Tibial nerve (tissue), 4 donors: ENCODE measurements around the gene PRRC2B.

Experiments used
- EP300 ChIP-seq, 2 donors: sonication (generic); formaldehyde crosslinking; IDR thresholded peaks; one replicate each; pipeline ENCODE4 v1.6.1; 2017; ENCODE audit warnings: antibody characterized with exemption in 2 of 2, mild to moderate bottlenecking in 1 of 2
- POLR2A ChIP-seq, 2 donors: fragments of 450-650 bp; IDR thresholded peaks; one replicate each; pipeline ENCODE4 v1.6.1; 2017; ENCODE audit warnings: antibody characterized with exemption in 2 of 2, mild to moderate bottlenecking in 2 of 2, moderate library complexity in 2 of 2
- TF ChIP-seq, protein P1 (sequence below), 5 experiments: fragments of 200-600 bp in 3 of 5; fragments of 450-650 bp in 2 of 5; sonication (generic) in 3 of 5; IDR thresholded peaks; one replicate each; pipeline ENCODE4 v1.5.1; 2016 to 2019; ENCODE audit warnings: antibody characterized with exemption in 5 of 5, mild to moderate bottlenecking in 3 of 5, moderate library complexity in 2 of 5

DNA sequence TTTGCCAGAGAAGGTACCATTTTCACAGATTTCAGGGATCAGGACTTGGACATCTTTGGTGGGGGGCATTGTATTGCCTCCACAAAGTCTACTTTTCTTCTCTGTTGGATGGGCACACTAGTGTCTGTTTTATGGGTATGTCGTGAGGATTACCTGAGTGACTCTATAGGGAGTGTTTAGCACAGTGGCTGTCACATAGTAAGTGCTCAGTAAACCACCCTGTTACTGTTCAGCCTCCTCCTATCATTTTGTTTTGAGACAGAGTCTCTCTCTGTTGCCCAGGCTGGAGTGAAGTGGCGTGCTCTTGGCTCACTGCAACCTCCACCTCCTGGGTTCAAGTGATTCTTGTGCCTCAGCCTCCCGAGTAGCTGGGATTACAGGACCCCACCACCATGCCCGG, 2.4 kb upstream of the PRRC2B start:
- TF ChIP-seq, protein P1, sequence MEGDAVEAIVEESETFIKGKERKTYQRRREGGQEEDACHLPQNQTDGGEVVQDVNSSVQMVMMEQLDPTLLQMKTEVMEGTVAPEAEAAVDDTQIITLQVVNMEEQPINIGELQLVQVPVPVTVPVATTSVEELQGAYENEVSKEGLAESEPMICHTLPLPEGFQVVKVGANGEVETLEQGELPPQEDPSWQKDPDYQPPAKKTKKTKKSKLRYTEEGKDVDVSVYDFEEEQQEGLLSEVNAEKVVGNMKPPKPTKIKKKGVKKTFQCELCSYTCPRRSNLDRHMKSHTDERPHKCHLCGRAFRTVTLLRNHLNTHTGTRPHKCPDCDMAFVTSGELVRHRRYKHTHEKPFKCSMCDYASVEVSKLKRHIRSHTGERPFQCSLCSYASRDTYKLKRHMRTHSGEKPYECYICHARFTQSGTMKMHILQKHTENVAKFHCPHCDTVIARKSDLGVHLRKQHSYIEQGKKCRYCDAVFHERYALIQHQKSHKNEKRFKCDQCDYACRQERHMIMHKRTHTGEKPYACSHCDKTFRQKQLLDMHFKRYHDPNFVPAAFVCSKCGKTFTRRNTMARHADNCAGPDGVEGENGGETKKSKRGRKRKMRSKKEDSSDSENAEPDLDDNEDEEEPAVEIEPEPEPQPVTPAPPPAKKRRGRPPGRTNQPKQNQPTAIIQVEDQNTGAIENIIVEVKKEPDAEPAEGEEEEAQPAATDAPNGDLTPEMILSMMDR (IDR thresholded peaks at IDR 0.05): no peak
- TF ChIP-seq EP300 (IDR thresholded peaks at IDR 0.05) (no peak), POLR2A (IDR thresholded peaks at IDR 0.05) (no peak)
